Mesothelial cell of epicardium (in vitro differentiated cells): Measurements from ENCODE around the gene ARMH1. TPM values are rescaled to one million over a fixed set of nuclear protein-coding genes. Genes with fewer than 3 reads are reported as not detected.
"Not testable (repeated sequence)": the region's sequence is repeated elsewhere in the genome, so short reads cannot be mapped to it uniquely, and the experiment has no call there.

Experiments used
- DNase-seq, 2 experiments: peaks; one replicate each; pipeline ENCODE4 v3.0.0; 2021; ENCODE audit warnings: low spot score in 2 of 2; ENCODE audit not compliant: unreplicated experiment in 2 of 2
- H3K27ac Mint-ChIP-seq: 2 replicates; pipeline ENCODE4 v1.8.0; 2021; ENCODE audit warnings: mixed read lengths
- H3K27me3 Mint-ChIP-seq: 2 replicates; pipeline ENCODE4 v1.8.0; 2021; ENCODE audit warnings: low read depth, mixed read lengths
- H3K36me3 Mint-ChIP-seq: 2 replicates; pipeline ENCODE4 v1.8.0; 2021; ENCODE audit warnings: mixed read lengths
- H3K4me1 Mint-ChIP-seq: 2 replicates; pipeline ENCODE4 v1.8.0; 2021; ENCODE audit warnings: mixed read lengths
- H3K4me3 Mint-ChIP-seq: 2 replicates; pipeline ENCODE4 v1.8.0; 2021; ENCODE audit warnings: mild to moderate bottlenecking, moderate library complexity, mixed read lengths
- H3K9me3 Mint-ChIP-seq: 2 replicates; pipeline ENCODE4 v1.8.0; 2021; ENCODE audit warnings: mixed read lengths
- total RNA-seq: library from RNA; stranded (reverse); gene quantifications from 3 replicates; pipeline ENCODE4 v1.2.1, GENCODE V29; 2021
- TF ChIP-seq, protein P1 (sequence below): fragments of 200-600 bp; sonication (generic); IDR thresholded peaks from one replicate; pipeline ENCODE4 v1.5.0; 2021; ENCODE audit warnings: antibody characterized with exemption; ENCODE audit not compliant: unreplicated experiment

ARMH1 gene
- total RNA-seq, 1 donor from 2014 or later = 19.1 TPM

DNA sequence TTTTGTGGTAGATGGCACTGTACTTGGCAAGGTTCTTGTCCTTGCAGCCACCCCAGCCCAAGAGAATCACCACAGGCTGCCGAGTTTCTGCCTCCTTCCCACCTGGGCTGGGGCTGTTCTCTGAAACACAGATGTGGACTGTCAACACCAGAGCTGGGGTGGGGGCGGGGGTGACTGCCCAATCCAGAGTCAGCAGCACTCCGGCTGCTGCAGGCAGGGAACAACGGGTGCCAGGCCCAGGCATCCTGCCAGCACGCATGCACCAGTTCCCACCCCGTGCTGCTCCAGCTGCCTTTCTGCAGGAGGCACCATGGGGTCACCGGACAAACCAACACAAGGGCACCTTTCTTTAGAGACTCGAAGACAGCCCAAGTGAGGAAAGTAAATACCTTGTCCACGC, 14.3 kb upstream of the ARMH1 start:
- no peak for DNase-seq
- TF ChIP-seq, protein P1, sequence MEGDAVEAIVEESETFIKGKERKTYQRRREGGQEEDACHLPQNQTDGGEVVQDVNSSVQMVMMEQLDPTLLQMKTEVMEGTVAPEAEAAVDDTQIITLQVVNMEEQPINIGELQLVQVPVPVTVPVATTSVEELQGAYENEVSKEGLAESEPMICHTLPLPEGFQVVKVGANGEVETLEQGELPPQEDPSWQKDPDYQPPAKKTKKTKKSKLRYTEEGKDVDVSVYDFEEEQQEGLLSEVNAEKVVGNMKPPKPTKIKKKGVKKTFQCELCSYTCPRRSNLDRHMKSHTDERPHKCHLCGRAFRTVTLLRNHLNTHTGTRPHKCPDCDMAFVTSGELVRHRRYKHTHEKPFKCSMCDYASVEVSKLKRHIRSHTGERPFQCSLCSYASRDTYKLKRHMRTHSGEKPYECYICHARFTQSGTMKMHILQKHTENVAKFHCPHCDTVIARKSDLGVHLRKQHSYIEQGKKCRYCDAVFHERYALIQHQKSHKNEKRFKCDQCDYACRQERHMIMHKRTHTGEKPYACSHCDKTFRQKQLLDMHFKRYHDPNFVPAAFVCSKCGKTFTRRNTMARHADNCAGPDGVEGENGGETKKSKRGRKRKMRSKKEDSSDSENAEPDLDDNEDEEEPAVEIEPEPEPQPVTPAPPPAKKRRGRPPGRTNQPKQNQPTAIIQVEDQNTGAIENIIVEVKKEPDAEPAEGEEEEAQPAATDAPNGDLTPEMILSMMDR = no peak
- no peaks in the 10 kb centered on the region for H3K9me3 Mint-ChIP-seq
- H3K4me3 Mint-ChIP-seq = no peak overlapping the region
- no peak overlapping the region for H3K27ac Mint-ChIP-seq
- H3K27me3 Mint-ChIP-seq = no peaks in the 10 kb centered on the region
- H3K4me1 Mint-ChIP-seq = no peaks in the 10 kb centered on the region
- H3K36me3 Mint-ChIP-seq = peaks cover 3% of the 10 kb centered on the region

DNA sequence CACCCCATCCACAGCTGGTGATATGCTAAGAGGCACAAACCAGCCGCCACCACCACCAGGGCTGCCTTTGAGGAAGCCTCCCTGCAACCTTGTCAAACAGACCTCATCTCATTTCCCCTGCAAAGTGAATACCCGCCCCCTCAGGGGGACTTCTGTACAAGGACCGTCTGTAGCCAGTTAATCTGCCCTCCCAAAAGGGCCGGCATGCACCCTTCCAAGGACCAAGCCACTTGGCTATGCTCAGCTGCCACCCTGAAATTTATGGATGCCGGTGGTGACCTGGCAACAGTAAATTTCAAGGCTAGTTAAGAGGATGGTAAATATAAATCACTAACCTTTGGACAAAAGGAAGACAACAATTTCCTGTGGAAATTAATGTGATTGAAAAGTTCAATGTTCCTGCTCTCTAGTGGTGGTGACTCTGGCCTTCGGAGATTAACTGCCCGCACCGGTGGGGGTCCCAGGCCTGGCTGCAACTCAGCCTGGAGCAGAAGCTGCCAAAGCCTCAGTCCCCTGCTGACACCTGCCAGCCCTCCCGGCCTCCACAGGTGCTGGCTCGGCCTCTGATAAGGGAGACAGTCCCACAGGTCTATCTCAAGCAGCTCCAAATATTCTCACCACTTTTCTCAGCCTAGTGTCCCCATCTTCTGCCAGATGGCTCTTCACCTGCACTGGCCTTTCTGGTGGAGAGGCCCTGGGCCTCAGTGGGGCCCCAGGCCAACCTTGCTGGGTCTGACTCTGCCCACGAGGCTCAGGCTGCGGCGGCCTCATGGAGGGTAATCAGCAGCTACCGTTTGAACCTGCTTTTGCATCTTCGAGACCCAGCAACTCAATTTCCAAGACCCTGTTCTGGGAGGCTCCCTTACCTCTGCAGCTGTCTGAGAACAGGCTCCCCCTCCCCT, 12.5 kb upstream of the ARMH1 start:
- H3K4me3 Mint-ChIP-seq = no peak overlapping the region
- TF ChIP-seq, protein P1 = no peak
- no peaks in the 10 kb centered on the region for H3K27me3 Mint-ChIP-seq
- DNase-seq = no peak
- H3K36me3 Mint-ChIP-seq = peaks cover 2% of the 10 kb centered on the region
- H3K4me1 Mint-ChIP-seq = no peaks in the 10 kb centered on the region
- no peaks in the 10 kb centered on the region for H3K9me3 Mint-ChIP-seq
- no peak overlapping the region for H3K27ac Mint-ChIP-seq

DNA sequence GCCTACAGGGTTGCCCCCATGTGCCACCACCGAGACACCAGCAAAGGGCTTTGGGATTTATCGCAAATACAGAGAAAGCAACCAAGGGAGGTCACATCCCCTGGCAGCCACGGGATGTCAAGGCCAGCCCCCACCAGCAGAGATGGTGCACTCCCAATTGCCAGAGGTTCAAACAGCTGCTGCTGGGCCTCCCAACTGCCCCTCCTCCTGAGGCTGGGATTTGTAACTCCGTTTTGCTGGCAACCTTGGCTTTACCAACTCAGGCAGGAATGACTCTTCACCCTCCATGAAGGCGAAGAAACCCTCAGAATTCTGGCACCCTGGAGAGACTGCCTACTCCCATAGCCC, 11.9 kb upstream of the ARMH1 start:
- Mint-ChIP-seq H3K27me3 (no peaks in the 10 kb centered on the region), H3K36me3 (no peaks in the 10 kb centered on the region), H3K27ac (no peak overlapping the region), H3K4me1 (no peaks in the 10 kb centered on the region), H3K4me3 (no peak overlapping the region), H3K9me3 (no peaks in the 10 kb centered on the region)
- TF ChIP-seq, protein P1 = no peak
- DNase-seq = no peak

DNA sequence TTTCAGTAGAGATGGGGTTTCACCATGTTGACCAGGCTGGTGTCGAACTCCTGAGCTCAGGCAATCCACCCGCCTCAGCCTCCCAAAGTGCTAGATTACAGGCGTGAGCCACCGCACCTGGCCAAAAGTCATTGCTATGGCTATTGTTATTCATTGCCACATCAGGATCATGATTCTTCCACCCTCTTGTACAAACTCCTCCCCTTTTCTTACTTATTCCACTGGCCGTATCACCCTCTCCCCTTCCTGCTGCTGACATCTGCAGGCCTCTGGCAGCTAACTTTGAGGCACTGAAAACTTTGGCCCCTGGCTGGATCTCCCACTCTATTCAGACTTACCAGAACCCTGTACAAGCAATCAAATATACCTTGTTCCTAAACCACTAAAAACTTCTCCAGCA, 11.1 kb upstream of the ARMH1 start:
- no peak for DNase-seq
- TF ChIP-seq, protein P1 = no peak
- Mint-ChIP-seq H3K9me3 (no peaks in the 10 kb centered on the region), H3K4me1 (no peaks in the 10 kb centered on the region), H3K27ac (no peak overlapping the region), H3K36me3 (no peaks in the 10 kb centered on the region), H3K4me3 (no peak overlapping the region), H3K27me3 (no peaks in the 10 kb centered on the region)

DNA sequence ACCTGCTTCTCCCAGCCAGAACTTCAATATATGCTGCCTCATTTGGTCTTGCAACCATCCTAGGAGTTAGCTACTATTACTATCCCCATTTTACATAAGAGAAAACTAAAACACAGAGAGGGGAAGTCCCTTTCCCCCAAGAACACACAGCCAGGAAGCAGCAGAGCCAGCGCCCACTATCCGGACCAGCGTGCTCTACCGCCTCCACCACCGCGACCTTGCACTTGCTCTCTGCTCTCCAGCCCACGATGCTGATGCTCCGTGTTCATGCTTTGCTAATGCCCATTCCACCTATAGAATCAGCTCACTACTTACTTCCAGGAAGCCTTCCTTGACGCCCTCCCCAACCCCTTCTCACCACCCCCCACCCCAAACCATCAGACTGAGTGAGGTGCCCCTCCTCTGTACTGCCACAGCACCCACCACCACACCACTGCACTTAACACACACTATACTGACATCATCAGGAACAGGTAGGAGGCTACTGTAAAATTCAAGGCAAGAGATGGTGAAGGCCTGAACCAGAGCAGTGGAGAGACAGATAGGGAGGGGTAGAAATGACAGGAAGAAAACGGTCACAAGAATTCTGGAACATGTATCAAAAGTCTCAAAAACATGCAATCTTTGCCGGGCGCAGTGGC, 9.7 kb upstream of the ARMH1 start:
- TF ChIP-seq, protein P1 = no peak
- Mint-ChIP-seq H3K4me1 (no peaks in the 10 kb centered on the region), H3K27ac (no peak overlapping the region), H3K9me3 (no peaks in the 10 kb centered on the region), H3K4me3 (no peak overlapping the region), H3K27me3 (no peaks in the 10 kb centered on the region), H3K36me3 (no peaks in the 10 kb centered on the region)
- no peak for DNase-seq

DNA sequence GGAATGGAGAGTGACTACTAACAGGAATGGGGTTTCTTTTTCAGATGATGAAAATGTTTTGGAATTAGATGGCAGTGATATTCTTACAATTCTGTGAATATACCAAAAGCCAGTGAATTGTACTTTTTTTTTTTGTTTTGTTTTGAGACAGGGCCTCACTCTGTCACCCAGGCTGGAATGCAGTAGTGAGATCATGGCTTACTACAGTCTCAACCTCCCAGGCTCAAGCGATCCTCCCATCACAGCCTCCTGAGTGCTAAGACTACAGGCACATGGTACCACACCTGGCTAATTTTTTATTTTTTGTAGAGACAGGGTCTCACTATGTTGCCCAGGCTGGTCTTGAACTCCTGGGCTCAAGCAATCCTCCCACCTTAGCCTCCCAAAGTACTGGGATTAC, 7.8 kb upstream of the ARMH1 start:
- not testable (repeated sequence) for DNase-seq, H3K4me3 Mint-ChIP-seq, H3K27ac Mint-ChIP-seq, H3K9me3 Mint-ChIP-seq, H3K4me1 Mint-ChIP-seq, H3K36me3 Mint-ChIP-seq, H3K27me3 Mint-ChIP-seq
